Dermis blood vessel endothelial cell (primary cell): Measurements from ENCODE around the gene TTC23L. TPM values are rescaled to one million over a fixed set of nuclear protein-coding genes. Genes with fewer than 3 reads are reported as not detected.

ENCODE experiments used
- DNase-seq: peaks from one replicate; pipeline ENCODE4 v3.0.0; 2010
- total RNA-seq: library from RNA; depleted of rRNA; stranded (reverse); fragments of >200 nt; gene quantifications from 2 replicates; pipeline ENCODE4 v1.2.3, GENCODE V29; 2014

The TTC23L gene
- total RNA-seq, 1 donor from 2014 or later: under 0.01 TPM

DNA sequence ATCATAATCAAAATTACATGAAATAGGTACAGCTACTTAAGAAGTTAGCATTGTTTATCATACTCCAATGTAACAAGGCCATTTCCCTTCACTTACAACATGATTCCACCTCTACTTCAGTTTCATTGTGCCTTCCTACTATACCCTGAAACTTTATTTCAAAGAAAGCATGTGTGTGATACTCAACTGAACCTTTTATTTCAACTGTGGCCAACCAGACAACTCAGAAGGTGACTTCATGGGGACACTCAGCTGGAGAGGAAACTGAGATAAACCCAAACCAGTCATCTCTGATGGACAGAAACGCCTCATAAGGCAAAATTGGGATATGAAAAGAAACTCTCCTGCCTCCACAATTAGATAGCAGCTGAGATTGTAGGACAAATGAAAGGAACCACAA is 5.9 kb upstream of the TTC23L start:
- no peak for DNase-seq

DNA sequence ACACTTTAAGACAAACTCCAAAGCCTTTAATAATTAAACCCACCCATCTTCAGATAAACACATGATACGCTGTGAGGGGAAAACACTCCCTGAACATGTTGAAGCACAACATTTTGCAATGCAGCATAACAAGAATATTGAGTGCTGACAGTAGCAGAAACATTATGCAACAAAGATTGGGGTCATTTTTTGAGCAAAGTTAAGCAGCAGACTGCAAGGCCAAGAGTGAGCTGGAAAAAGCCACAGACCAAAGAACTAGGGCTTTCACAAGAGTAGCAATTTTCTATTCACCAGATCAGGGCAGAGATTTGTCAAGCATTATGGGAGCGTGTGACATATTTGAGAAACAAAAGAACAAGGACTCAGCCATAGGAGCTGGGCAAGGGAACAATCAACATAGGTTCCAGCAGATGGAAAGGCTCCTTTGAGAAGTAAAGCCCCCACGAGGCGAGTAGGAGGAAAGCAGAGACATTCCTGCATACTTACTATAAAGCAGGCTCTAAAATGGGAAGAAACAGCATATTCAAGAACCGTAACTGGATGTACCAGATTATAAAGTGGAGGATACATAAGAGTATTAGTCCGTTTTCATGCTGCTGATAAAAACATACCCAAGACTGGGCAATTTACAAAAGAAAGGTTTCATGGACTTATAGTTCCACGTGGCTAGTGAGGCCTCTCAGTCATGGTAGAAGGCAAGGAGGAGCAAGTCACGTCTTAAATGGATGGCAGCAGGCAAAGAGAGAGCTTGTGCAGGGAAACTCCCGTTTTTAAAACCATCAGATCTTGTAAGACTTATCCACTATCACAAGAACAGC is 4.8 kb upstream of the TTC23L start:
- no peak for DNase-seq

DNA sequence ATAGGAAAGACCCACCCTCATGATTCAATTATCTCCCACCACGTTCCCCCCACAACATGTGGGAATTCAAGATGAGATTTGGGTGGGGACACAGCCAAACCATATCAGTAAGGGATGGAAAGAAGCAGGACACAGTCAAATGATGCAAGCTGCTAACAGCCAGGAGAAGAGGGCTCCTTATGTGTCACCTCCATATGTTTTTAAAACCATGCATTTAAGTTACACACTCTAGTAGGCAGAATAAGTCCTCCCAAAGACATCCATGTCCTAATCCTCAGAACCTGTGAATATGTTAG is 4.2 kb upstream of the TTC23L start:
- DNase-seq: no peak

DNA sequence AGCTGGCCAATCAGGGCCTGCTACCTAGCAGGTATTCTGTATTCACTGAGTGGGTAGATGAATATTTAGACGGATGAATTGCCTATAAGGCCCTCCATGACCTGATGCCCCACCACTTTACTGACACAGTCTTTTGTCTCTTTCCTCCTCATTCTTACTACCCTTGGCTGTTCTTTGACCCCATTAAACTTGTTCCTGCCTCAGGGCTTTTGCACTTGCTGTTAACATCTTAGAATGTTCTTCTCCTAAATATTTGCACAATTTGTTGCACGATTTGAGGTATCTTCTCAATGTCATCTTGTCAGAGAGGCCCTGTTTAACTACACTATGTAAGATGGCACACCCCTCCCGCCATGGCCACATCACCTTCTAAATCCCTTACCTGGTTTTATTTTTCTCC is 3.3 kb upstream of the TTC23L start:
- no peak for DNase-seq

DNA sequence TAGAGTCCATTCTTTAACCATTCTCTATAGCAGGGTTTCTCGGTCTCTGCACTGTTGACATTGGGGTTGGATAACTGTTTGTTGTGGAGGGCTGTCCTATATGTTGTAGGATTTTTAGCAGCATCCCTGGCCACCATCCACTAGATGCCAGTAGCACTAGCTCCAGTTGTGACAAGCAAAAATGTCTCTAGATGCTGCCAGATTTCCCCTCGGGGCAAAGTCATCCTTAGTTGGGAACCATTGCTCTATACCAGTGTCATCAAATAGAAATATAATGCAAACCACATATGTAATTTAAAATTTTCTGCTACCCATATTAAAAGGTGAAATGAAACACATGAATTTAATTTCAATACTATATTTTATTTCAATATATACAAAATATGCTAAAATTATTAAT is 2.9 kb downstream of the TTC23L start:
- DNase-seq: no peak

DNA sequence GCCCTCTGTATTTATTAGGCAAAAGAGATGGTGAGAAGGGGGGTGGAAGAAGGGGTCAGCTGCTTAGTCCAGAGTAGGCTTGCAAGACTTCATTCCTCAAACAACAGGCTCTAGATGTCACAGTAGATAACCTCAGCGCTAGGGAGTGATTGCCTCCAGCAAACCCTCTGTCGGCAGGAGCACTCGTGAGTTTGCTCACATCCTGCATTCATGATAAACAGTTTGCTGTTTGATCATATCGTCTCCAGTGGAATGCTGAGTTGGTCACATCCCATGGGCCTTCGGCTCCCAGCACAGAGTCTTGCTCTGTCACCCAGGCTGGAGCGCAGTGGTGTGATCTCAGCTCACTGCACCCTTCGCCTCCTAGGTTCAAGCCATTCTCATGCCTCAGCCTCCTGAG is 3.6 kb downstream of the TTC23L start:
- no peak for DNase-seq

DNA sequence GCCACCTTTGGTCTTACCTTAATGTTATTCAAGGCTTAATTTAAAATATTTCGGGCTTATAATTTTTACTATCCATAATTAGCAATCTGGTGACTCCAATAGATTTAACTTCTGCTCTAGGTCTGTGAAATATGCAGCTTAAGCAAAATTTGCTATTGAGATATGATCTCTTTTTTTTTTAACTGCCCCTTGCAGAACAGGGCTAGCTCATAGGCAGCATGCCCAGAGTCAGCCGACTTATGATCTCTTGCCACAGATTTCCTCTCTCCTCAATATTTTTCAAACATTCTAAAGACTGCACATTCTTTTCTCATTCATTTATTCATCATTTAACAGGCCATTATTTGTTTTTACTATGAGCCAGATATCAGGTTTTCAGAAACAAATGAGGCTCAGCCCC is 4.5 kb downstream of the TTC23L start:
- no peak for DNase-seq

DNA sequence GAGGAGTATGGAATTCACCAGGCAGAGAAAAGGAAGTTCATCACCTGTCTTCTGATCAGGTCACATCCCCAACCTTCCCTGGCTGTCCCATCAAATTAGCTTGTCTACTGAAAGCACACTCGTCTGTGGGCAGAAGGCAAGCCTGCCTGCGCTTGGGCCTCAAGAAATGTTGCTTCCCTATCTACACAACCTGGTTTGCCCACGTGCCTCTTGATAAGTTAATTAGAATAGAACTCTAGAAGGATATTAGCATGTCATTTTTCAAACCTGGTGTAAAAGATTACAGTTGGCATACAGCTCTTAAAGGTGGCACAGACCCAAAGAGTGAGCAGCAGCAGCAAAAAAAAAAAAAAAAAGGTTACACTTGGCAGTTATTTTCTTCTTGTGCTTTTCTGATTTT is 5.1 kb downstream of the TTC23L start:
- no peak for DNase-seq

DNA sequence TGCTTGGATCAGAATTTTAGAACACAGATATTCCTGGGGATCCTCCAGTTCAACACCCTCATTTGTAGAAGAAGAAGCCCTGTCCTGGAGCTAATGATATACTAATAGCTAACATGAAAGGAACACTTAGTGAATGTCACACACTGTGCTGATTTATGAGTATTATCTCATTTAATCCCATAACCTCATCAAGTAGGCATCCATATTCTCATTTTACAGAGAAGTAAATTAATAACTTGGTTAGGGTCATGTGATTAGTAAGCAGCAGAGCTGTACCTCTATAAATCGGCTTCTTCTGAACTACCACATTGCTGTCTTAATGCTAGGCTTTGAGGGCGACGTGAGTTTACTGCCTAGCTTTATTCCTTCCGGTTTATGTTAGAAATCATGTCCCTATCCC is 6.0 kb downstream of the TTC23L start:
- no peak for DNase-seq

DNA sequence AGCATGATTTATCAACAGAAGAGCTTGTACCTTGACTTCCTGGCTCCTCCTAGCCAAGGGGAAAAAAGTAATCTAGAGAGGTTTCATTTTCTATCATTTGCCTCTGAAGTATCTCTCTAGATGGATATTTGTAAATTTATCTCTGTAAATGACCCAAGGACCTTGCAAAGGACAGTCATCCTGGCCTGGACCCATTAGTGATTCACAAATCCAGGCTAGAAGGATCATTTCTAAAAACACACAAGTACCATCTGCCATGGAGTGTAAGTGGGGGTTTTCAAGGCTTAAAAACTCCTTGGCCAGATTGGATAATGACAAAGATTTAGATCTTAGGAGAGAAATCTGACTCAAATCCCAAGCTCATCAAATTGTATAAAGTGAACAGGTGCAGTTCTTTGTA is 8.1 kb downstream of the TTC23L start:
- DNase-seq: no peak

DNA sequence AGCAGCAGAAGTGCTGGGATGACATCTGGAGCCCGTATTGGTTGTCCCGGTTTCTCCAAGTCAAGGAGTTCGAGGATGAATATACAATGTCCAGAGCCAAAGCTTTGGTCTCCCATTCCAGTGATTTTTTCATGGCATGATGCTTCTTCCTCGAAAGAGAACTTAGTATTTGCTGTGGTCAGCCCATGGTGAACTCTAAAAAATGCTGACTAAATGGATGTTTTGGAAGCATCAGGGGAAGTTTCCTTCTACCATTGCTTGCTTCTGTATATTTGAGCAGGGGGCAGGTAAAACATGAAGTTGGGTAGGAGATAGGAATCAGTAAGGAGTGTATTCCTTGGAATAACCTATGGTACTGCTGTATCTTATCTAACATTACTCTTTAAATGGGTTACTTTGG is 8.6 kb downstream of the TTC23L start:
- no peak for DNase-seq

DNA sequence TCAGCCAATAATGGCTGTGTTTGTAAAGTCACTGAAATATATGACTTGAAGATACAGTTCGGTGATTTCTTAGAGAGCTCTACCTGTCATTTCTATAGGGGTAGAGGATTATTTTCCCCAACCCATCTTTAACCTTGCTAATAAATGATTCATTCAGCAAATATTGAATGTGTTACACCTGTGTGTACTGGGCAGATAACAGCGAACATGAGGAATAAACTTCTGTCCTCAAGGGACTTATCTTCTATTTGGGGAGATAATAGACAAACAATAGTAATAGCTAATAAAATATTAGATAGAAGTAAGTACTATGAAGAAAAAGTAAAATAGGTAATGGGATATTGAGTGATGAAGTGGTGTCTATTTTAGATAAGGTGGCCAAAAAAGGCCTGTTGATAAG is 9.3 kb downstream of the TTC23L start:
- no peak for DNase-seq

DNA sequence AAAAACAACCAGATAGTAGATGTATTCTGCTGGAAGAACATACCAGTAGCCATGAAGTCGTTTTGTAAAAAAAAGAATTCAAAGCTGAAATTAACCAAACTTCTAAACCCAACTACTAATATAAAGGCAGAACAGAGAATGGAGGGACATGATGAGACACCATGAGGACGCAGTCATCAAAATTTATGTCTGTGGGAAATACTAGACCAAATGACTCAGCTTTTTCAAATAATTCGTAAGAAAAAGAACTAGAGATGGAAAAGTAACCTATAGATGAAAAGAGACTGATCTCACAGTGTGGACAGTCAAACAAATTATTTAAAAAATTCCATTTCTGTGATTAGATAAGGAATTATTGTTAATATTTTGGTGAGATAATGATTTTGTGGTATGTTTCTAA is 10.3 kb downstream of the TTC23L start:
- no peak for DNase-seq

DNA sequence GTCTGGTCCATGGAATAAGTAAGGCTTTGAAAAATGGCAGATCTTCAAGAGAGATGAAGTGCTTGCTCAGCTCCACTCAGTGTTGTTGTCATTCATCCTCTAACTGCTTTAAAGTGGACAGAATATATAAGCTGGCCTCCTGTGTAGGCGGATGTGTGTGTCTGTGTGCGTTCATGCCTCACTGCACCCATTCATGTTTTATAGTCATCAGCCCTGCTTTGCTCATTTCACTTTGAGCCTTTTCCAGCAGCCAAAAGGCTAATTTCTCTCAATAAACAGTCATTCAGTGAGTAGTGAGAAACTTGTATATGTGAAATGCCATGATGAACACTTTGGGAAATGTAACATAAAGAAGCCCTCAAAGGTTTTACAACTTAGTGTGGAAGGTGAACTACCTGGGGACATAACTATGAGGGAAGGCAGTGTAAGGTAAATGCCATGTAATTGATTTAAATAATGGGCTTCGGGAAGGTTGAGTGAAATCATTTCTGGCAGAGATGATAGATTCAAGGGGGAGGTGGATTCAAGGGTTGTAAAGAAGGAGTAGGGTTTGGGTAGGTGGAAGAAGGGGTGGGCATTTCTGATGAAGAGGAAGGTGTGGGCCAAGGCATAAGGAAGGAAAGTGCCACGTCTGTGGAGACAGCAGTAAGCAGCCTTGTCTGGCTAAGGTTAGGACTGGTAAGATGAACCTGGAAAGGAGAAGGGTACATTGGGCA is 15.7 kb downstream of the TTC23L start:
- no peak for DNase-seq

DNA sequence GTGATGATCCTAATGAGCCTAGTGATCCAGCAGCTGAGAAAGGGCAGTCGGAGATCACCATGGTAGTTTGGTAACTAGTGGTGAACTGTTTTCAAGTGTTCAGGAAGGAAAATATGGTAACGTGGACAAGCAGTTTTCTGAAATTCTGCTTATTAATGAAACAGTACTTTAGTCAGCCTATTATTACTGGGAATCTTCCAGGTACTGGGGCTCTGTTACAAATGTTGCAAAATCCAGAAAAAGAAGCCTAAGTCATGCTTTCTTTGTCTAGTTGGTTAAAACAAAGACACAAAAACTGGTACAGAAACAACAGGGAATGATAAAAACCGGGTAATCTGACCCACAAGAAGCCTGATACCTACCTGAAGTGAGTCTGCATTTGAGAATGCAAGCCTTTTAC is 18.2 kb downstream of the TTC23L start:
- no peak for DNase-seq

DNA sequence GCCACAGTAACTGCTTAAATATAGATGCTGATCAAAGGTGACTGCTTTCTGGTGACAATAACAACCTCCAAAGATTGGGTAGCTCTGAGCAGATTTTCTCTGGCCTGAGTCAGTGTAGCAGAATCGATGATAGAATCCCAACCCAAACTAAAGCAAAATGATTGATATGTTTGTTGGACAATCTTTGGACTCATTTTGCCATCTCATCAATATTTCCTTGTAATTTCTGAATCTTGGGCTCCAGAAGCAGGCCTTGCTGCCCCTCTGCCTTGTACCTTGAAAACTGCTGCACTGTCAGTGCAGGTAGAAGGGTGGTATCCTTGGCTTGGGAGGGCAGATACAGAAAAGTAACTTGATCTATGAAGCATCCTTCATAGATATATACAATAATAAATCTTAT is 18.9 kb downstream of the TTC23L start:
- DNase-seq: no peak

DNA sequence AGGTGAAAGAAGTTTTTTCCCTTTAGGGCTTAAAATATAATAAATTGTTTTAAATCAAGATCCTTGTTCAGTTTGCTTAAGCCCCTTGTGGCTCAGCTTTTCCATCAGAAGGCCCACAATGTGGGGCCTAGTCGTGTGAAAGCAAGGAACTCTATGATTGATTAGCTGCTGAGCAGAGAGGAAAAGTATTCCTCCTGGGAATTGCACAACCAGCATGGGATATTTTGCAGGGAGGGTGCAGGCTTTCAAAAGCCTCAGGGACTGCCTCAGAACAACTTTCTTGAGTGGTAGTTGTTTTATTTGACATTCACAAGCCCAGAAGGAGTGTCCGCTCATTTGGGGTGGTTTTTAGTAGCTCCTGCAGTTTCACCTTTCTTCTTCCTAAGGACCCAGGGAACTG is 19.8 kb downstream of the TTC23L start:
- DNase-seq: no peak

DNA sequence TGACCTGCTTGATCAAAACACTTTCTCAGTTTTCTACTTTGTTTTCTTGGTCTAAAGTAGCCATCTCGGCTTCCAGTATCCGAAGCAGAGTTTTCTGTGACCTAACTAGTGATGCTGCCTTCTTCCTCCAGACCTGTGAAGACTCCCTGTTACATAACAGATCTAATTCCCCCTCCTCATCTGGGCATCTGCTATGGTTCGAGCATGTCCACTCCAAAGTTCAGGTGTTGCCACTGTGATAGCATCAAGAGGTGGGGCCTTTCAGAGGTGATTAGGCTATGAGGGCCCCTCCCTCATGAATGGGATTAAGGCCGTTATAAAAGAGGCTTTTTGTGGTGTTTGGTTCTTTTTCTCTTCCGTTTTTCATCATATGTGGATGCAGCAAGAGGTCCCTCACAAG is 20.3 kb downstream of the TTC23L start:
- DNase-seq: no peak

DNA sequence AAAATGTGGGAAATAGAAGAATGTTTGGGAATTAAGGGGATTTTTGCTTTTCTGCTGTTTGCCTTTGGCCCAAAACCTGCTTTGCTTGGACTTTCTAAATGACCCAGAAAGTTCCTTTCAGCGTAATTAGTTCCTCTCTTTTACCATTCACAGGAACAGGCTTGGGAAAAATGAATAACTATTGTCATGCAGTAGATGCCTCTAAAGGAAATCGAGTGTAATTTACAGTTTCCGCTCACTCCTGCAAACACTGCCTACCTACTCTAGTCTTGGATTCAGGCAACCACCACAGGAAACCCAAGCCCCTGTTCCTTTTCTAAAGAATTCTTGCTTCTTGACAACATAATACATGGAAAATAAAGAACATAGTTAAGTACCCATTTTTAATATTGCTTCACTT is 25.0 kb downstream of the TTC23L start:
- peak; percentile 79 for DNase-seq

DNA sequence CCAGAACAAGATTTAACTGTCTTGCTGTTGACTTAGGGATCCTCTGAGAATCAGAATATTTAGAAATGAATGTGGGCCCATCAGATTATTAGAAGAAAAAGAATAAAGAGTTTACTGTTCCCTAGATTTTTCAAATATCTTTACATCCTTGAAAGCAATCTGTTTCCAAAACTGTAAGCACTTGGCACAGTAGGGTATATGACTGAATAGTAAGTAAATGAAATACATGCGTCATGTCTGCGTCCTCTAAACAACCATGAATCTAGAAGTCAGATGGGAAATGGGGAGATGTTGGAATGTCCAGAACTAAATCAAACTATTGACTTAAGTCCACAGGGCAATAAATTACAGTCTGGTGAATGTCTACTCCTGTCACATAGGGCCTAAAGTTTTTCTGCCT is 26.1 kb downstream of the TTC23L start:
- no peak for DNase-seq

DNA sequence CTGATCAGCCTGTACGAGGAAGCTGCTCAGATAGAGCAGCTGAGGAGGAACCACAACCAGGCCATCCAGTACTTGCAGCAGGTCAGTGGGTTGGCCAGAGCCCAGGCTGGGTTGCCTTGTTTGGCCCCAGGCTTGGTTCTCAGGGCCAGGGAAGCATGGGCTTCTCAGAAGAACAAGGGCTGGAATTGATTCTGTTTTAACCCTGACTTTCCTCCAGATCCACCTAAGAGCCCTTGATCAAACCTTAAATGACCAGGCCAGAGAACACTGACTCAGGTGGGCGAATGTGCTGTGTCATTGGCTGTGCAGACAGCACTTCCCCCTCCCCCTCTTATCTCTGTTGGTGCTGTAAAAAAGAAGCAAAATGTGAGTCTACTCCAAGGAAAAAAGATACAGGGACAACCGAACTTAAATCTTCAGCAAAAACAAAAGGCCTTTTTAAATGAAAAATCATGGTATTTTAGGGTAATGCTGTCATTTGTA is 28.1 kb downstream of the TTC23L start:
- DNase-seq: no peak

DNA sequence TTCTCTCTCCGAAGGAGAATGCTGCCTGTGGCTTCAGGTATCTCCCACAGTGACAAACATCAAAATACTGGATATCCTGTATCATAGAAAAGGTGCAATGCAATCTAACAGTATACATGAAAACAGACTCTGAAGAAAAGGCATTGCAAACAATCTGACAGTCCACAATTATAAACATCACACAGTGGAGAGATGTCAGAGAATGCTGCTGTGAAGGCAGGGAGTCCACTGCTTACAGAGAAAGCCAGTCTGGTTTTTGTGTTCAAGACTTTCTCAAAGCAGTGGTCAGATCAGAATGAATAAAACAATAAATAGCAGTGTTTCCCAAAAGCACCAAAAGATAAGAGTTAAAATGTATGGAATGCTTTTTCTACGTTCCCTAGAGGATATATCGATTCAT is 28.7 kb downstream of the TTC23L start:
- no peak for DNase-seq

DNA sequence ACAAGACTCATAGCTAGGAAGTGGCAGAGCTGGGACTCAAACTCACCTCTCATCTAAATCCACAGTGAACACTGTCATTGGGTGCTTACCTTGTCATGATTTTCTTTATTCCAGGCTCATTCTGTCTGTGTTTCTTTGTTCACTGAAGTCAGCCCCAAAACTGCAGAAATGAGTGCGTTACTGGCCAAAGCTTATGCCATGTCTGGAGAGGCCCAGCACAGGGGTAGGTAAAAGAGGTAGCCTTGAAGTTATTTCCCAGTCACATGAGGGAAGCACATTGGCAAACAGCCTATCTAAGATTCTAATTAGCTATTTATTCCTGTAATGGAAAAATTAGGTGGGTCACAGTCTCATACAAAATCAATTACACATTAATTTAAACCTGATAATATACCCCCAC is 29.8 kb downstream of the TTC23L start:
- DNase-seq: no peak

DNA sequence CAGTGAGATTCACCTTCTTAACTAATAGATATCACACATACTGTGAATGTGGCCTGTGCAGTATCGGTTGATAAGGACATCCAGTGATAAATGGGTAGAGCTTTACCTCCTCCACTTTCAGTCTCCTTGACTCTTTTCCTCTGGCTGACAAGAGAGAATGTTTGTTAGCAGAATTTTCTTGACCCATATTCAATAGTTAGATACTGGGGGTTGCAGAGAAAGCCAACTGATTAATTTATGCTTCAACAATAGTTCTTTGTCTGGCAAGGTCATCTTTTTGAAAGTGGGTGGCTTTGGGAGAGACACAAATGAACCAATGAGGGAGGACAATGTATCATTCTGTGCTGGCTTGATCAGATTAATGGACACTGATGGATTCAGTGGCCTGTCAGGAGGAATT is 30.3 kb downstream of the TTC23L start:
- DNase-seq: no peak

DNA sequence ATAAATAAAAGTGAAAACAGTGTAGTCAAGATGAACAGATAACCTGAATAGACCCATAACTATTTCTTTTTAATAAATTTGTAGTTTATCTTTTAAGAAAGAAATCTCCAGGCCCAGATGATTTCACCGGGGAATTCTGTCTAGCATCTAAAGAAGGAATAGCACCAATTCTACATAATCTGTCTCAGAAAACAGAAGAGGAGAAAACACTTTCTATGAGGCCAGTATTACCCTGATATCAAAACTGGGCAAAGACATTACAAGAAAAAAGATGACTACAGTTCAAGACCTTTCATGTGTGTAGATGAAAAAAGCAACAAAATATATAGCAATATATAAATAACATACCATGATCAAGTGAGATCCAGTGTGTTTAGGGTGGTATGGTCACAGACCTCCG is 31.4 kb downstream of the TTC23L start:
- no peak for DNase-seq
